Fibroblast of pulmonary artery (primary cell): Measurements from ENCODE around the gene DGKB.

ENCODE experiments used
- DNase-seq: peaks from one replicate; pipeline ENCODE4 v3.0.0-alpha.2; 2010; ENCODE audit warnings: low read depth
- H3K4me3 ChIP-seq: replicated peaks from 2 replicates; pipeline ENCODE4 v1.5.1; 2011; ENCODE audit warnings: low read depth, mild to moderate bottlenecking, control low read depth, low read length, moderate library complexity
- CTCF ChIP-seq: IDR thresholded peaks from 2 replicates; pipeline ENCODE4 v1.5.1; 2011; ENCODE audit warnings: mild to moderate bottlenecking, control low read depth, low read length, inconsistent platforms; ENCODE audit errors: missing control alignments

Gene DGKB

DNA sequence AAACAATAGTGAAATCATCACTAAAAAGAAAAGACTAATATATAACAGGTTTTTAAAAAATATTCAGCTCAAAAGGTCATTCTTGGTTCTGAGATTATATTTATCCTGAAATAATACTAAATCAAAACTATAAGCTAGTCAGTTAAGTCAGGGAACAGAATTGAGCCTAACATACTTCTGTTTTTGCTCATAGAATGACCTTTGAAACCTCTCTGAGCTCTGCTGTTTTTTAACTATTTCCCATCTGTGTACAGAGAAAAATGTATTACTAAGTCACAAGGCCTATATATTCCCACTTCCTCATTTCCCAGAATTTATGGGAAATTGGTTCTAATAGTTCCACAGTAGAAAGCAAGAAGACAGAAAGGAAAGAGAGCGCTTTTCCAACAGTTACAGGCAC lies 566.3 kb downstream of the DGKB start:
- no peak for TF ChIP-seq CTCF
- H3K4me3 ChIP-seq, result no peak overlapping the region
- DNase-seq, result no peak

DNA sequence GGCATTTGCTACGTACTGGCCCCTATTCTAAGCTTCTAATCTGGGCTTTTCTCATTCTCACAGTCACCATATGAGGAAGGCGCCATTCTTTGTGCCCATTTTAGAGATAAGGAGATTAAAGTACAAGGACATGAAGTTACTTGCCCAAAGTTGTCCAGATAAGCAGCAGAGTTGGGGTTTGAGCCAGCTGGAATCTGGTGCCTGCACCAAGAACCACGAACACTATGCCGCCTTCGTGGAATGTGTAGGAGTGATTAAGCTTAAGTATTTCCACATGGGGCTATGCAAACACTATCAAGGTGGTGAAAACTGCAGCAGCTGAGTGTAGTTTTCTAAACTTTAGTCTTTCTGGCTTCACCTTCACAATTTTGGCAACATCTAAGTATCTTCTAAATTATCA lies 570.4 kb downstream of the DGKB start:
- TF ChIP-seq CTCF, result no peak
- DNase-seq, result peak; percentile 65
- H3K4me3 ChIP-seq, result no peak overlapping the region

DNA sequence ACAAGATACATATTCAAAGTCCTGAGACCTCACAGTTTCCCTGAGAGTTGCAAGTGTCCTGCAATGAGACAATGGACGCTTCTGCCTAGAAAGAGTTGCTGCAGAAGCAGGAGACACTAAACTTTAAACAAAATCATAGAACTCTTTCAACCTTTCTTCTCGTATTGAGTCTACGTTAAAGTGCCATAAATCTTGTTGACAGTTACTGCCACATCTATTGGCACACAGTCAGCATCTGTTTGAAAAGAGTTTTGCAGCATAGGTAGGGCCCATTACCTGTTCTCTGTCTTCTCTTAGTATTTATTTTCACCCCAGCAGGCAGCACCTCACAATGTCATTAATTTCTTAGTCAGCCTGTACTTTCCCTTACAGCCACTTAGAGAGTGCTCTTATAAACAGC lies 577.8 kb downstream of the DGKB start:
- H3K4me3 ChIP-seq, result no peak overlapping the region
- no peak for TF ChIP-seq CTCF
- DNase-seq, result no peak

DNA sequence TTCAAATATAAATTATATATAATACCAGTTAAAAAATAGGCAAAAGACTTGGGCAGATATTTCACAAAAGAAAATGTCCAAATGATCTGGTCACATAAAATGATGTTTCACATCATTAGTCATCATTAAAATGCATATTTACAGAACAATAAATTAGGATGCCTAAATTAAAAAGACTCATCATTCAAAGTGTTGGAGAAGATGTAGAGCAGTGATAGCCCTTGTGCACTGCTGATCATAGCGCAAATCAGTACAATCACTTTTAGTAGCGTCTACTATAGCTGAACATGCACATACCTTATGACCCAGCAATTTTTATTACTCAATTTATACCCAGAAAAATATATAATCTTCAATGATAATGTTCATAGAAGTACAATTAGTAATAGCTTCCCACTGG lies 579.8 kb downstream of the DGKB start:
- no peak overlapping the region for H3K4me3 ChIP-seq
- no peak for DNase-seq
- TF ChIP-seq CTCF, result no peak

DNA sequence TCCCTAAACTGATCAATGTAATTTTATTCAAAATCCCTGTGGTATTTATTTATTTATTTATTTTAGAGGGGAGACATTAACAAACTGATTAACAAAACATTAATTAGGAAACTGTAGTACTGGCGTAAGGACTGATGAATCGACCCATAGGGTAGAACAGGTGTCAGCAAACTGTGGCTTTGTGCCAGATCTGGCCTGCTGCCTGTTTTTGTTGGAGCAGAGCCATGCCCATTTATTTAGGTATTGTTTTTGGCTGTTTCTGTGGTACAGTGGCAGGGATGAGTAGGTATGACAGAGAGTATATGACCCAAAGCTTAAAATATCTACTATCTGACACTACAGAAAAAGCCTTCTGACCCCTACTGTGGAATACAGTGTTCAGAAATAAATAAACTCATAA lies 580.6 kb downstream of the DGKB start:
- TF ChIP-seq CTCF, result no peak
- H3K4me3 ChIP-seq, result no peak overlapping the region
- DNase-seq, result no peak

DNA sequence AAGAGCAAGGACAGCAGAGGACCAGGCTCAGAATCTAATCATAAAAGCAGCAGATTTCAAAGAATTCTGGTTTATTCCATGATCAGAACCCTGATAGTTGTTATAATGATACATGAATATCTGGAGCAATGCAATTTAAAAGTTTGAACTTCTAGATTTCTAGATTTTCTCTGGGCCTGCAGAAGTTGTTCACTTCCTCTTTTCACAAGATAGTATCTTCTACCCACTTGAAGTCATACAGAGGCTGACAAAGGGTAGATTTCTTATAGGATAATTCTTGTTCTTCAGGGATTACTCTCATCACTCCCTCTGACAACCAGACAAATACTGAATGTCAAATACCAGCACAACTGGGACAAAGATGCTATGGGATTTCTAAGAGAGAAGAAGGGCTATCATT lies 593.1 kb downstream of the DGKB start:
- no peak for TF ChIP-seq CTCF
- H3K4me3 ChIP-seq, result no peak overlapping the region
- no peak for DNase-seq

DNA sequence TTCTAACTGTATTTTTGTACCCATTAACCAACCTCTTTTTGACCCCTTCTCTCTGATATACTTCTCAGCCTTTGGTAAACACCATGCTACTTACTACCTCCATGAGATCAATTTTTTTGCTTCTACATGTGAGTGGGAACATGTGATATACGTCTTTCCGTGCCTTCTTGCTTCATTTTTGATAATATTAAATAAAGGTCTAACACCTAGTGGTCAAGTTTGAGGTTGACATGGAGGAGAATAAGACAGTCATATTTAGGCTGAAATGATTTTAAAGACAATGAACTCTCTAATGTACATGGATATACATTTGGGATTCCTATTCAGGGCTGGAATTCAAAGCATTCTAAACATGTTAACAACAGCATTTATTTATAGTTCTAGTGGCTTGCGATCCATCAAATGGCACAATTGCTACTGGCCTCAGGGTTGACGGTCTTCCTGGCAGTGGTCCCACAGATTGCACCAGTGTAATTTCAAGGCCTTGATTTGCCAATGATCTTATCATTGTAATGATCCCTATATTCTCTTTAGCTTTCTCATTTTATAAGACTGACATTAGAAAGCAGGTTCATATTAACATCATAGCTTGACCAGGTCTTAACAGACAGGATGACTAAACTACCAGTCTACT lies 597.2 kb downstream of the DGKB start:
- H3K4me3 ChIP-seq, result no peak overlapping the region
- no peak for TF ChIP-seq CTCF
- peak; percentile 1 for DNase-seq
